Hepatic stellate cell (primary cell): ENCODE data around the gene BFSP2.

ENCODE experiments used
- DNase-seq: peaks from one replicate; pipeline ENCODE4 v3.0.0; 2011; ENCODE audit warnings: low spot score

The BFSP2 gene

GRCh38 chr3:133383741-133384140 lies 16.1 kb upstream of the BFSP2 start:
- DNase-seq, result no peak

GRCh38 chr3:133384331-133385027 lies 15.4 kb upstream of the BFSP2 start:
- DNase-seq, result peak; percentile 65

GRCh38 chr3:133386876-133387275 lies 13.0 kb upstream of the BFSP2 start:
- DNase-seq, result no peak

GRCh38 chr3:133387341-133387740 lies 12.5 kb upstream of the BFSP2 start:
- no peak for DNase-seq

- no peak for DNase-seq
Observed at GRCh38 chr3:133388696-133389395, 11.0 kb upstream of the BFSP2 start.

GRCh38 chr3:133390715-133391114 lies 9.1 kb upstream of the BFSP2 start:
- no peak for DNase-seq

- no peak for DNase-seq
Observed at GRCh38 chr3:133393204-133393603, 6.7 kb upstream of the BFSP2 start.

- DNase-seq, result no peak
Observed at GRCh38 chr3:133393691-133394474, 6.0 kb upstream of the BFSP2 start.

GRCh38 chr3:133394561-133395311 lies 5.1 kb upstream of the BFSP2 start:
- peak; percentile 34 for DNase-seq

GRCh38 chr3:133396906-133397305 lies 3.0 kb upstream of the BFSP2 start:
- no peak for DNase-seq

- no peak for DNase-seq
Observed at GRCh38 chr3:133401374-133402135, 1.7 kb downstream of the BFSP2 start.

- no peak for DNase-seq
Observed at GRCh38 chr3:133404920-133405319, 5.1 kb downstream of the BFSP2 start.

GRCh38 chr3:133408366-133408765 lies 8.5 kb downstream of the BFSP2 start:
- DNase-seq, result peak; percentile 56

GRCh38 chr3:133408961-133409360 lies 9.1 kb downstream of the BFSP2 start:
- DNase-seq, result peak; percentile 72

- no peak for DNase-seq
Observed at GRCh38 chr3:133410191-133410892, 10.5 kb downstream of the BFSP2 start.

- peak; percentile 55 for DNase-seq
Observed at GRCh38 chr3:133412183-133413132, 12.6 kb downstream of the BFSP2 start.

- peak; percentile 40 for DNase-seq
Observed at GRCh38 chr3:133413161-133414020, 13.5 kb downstream of the BFSP2 start.

GRCh38 chr3:133414021-133414392 lies 14.2 kb downstream of the BFSP2 start:
- DNase-seq, result no peak

- no peak for DNase-seq
Observed at GRCh38 chr3:133418361-133418760, 18.5 kb downstream of the BFSP2 start.
